ENCODE measurements around the gene DDIT4L. TPM values are rescaled to one million over a fixed set of nuclear protein-coding genes. Genes with fewer than 3 reads are reported as not detected.
"Not testable (repeated sequence)": the region's sequence is repeated elsewhere in the genome, so short reads cannot be mapped to it uniquely, and the experiment has no call there.

Gene DDIT4L
- polyA plus RNA-seq, 3 donors, result 0.43 to 2.7 (median 2.5) TPM

GRCh38 chr4:100169491-100170485 is 20.5 kb downstream of the DDIT4L start:
- H3K27ac ChIP-seq (ENCODE audit: low read depth, low read length), result no peak overlapping the region
- 52 to 72% (median 66%) methylated on average over 4 of the region's 4 CpGs for WGBS, 3 donors

- no peak overlapping the region for H3K27ac ChIP-seq (ENCODE audit: low read depth, low read length)
- 44 to 51% (median 48%) methylated on average over 5 of the region's 5 CpGs for WGBS, 3 donors
These were observed 21.7 kb downstream of the DDIT4L start for GRCh38 chr4:100168521-100168920.

GRCh38 chr4:100166297-100167039 is 23.8 kb downstream of the DDIT4L start:
- H3K27ac ChIP-seq (ENCODE audit: low read depth, low read length), result no peak overlapping the region
- WGBS, 3 donors, result 78 to 93% (median 90%) methylated on average over 8 of the region's 8 CpGs

DNA sequence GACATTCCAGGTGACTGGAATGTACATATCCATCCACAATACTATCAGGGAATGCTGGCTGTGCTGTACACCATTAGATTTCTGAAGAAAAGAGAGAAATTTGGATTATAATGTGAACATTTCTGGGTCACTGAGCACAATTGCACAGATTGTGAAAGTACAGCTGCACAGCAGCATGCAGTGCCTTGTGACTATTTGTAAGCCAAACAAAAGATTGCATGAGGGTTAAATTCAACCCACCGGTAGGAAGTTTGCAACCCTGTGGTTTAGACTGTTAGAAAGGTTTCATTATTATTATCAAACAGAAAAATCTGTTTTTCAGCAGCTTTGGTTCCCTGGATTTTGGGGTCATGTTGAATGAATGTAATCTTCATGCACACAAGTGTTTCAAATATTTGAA is 24.5 kb downstream of the DDIT4L start:
- no peak overlapping the region for H3K27ac ChIP-seq (ENCODE audit: low read depth, low read length)
- WGBS, 3 donors, result 50 to 82% (median 51%) methylated on average over 1 of the region's 1 CpG

DNA sequence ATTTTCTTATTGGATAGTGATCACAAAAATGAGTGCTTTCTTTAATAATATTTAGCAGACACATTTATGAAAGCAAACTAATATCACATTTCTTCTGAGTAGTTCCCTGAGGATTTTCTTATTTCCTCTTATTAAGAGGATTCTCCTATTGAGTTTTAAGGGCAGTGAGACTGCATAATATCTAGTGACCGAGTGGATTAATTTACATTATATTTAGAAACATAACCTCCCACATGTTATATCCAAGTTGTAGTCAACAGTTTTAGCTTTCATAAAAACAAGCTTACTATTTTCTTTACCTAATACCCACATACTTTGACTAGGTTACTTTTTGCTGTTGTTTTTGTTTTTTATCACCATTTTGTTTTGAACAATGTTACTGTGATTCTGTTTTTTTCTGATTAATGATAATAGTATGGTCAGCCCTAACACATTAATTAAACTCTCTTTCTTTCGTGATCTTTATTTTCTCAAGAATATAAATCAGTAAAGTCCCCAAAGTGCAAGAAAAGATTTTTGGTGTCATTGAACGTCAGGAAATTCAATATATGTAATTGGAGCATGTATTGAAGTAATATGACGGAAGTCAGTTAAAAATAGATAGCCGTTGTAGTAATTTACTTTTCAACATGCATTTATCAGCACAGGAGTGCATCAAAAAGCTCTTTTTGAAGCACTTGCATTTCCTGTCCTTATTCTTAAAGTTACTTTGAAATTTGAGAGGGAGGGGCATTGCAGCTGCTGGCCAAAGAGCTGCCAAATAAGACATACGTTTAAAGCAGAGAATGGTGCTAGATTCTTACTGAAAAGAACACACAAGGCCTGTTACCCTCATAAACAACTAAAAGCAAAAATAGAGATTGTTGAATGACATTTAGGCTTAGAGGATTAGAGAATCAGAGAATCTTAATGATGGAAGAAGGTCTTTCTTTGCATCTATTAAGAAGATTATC is 25.2 kb downstream of the DDIT4L start:
- WGBS, 3 donors, result 55 to 68% (median 63%) methylated on average over 6 of the region's 6 CpGs
- no peak overlapping the region for H3K27ac ChIP-seq (ENCODE audit: low read depth, low read length)

- no peak overlapping the region for H3K27ac ChIP-seq (ENCODE audit: low read depth, low read length)
- WGBS, 3 donors, result 59 to 81% (median 69%) methylated on average over 3 of the region's 3 CpGs
These were observed 28.1 kb downstream of the DDIT4L start for GRCh38 chr4:100162027-100162685.

GRCh38 chr4:100149190-100149589 is 41.1 kb downstream of the DDIT4L start:
- 85 to 96% (median 93%) methylated on average over 6 of the region's 6 CpGs for WGBS, 3 donors
- no peak overlapping the region for H3K27ac ChIP-seq (ENCODE audit: low read depth, low read length)

DNA sequence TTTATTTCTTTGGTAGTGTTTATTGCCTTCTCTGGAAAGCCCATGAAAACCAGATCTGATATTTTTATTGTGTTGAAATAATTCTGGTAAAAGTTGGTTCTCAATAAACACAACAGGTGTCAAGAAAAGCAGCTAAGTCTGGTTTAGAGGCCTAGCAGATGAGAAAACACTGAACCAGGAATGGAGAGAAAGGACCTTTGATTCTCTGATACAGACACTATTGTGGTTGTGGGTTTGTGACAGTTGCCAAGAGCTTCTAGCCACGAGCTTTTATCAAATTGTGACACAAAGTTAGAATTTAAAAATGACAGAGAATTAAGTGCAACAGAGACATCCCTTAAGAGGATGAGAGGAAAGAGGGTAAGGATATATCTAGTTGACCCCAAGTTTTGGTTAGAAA is 42.6 kb downstream of the DDIT4L start:
- no peak overlapping the region for H3K27ac ChIP-seq (ENCODE audit: low read depth, low read length)
- WGBS, 3 donors, result 53 to 69% (median 60%) methylated on average over 1 of the region's 1 CpG

DNA sequence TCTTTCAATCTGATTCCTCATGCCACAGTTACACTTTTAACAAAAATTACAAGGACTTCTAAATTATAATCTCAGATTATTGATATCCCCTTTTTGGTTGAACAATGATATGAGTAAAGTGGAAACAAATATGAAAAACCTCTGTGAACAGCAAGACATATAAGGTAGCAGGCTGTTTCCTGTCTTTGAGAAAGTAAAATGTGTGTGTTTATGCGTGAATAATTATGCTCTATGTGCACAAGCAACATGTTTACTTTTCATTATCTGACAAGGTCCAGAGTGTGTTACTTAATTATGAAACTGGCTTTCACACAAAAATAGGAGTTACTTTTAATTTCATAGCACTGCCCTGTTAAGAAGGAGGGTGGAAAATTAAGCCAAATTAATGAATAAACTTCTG is 43.1 kb downstream of the DDIT4L start:
- WGBS, 3 donors, result 62 to 71% (median 66%) methylated on average over 1 of the region's 1 CpG
- no peak overlapping the region for H3K27ac ChIP-seq (ENCODE audit: low read depth, low read length)

GRCh38 chr4:100146756-100147155 is 43.5 kb downstream of the DDIT4L start:
- H3K27ac ChIP-seq (ENCODE audit: low read depth, low read length), result no peak overlapping the region

GRCh38 chr4:100137320-100137719 is 52.9 kb downstream of the DDIT4L start:
- WGBS, 3 donors, result 93 to 98% (median 97%) methylated on average over 4 of the region's 4 CpGs
- not testable (repeated sequence) for H3K27ac ChIP-seq (ENCODE audit: low read depth, low read length)

Other genes with a start within 250 kb of the DDIT4L start
- gene DNAJB14, start 243.8 kb downstream of the DDIT4L start, polyA plus RNA-seq, result 10 to 100 TPM in 1 of 3 donors, 1 to 10 TPM in 2; 5.3 to 22.1 (median 7.0) TPM
- 100 to 1,000 TPM in 2 of 3 donors, 10 to 100 TPM in 1; 71.6 to 154 (median 144) TPM for gene H2AZ1, start 240.2 kb downstream of the DDIT4L start, polyA plus RNA-seq

All from adipose tissue (tissue), 3 donors.